Heart left ventricle (tissue), 13 donors: ENCODE results near the gene ARHGAP45.

ENCODE experiments used
- POLR2A ChIP-seq, 2 donors: fragments of 450-650 bp; IDR thresholded peaks; one replicate each; pipeline ENCODE4 v1.6.1; 2017; ENCODE audit warnings: antibody characterized with exemption in 2 of 2, mild to moderate bottlenecking in 2 of 2, moderate library complexity in 2 of 2
- TF ChIP-seq, protein P1 (sequence below), 12 donors: fragments of 200-600 bp; sonication (generic) in 4 of 12; IDR thresholded peaks; one replicate each; pipeline versions ENCODE4 v1.5.0 to v1.8.0; 2018 to 2022; ENCODE audit warnings: antibody characterized with exemption in 12 of 12, mild to moderate bottlenecking in 5 of 12
- donor health status: ischemic (EF 13 %, LVEDD 7.1; RV severe dilation, severe dysfunction).
- donor health status: DM: no; HTN: yes; CAD: no.
- donor health status: DM: no; HTN: no; CAD: no.
- donor health status: ischemic (EF 25% LVEDD 6.9; RV normal size, moderate dysfunction).
- donor health status: ischemic (EF 25% LVEDD 5.7; RV mildly dilated, moderate dysfunction).
- donor health status: ischemic (EF 35%, LVEDD 5.7; RV mildly dilated, moderate dysfunction).
- donor health status: nonischemic (EF 11% LVEDD 7.7; RV severe dilation, severe dysfunction).
- donor health status: DM: yes; HTN: yes; CAD: no.
- donor health status: PGD.
- donor health status: ischemic (EF 29% LVEDD 5.4; RV normal size, mild dysfunction).
- donor health status: nonischemic (EF 23%, LVEDD 6.1; RV moderate dilation, normal function).

GRCh38 chr19:1103708-1104310 is 36.8 kb downstream of the ARHGAP45 start, which contains the start of gene GPX4:
- peak; percentile 40 to 96 for TF ChIP-seq POLR2A (IDR thresholded peaks at IDR 0.05)
- TF ChIP-seq, protein P1, sequence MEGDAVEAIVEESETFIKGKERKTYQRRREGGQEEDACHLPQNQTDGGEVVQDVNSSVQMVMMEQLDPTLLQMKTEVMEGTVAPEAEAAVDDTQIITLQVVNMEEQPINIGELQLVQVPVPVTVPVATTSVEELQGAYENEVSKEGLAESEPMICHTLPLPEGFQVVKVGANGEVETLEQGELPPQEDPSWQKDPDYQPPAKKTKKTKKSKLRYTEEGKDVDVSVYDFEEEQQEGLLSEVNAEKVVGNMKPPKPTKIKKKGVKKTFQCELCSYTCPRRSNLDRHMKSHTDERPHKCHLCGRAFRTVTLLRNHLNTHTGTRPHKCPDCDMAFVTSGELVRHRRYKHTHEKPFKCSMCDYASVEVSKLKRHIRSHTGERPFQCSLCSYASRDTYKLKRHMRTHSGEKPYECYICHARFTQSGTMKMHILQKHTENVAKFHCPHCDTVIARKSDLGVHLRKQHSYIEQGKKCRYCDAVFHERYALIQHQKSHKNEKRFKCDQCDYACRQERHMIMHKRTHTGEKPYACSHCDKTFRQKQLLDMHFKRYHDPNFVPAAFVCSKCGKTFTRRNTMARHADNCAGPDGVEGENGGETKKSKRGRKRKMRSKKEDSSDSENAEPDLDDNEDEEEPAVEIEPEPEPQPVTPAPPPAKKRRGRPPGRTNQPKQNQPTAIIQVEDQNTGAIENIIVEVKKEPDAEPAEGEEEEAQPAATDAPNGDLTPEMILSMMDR (IDR thresholded peaks at IDR 0.05) = no peak
